Fibroblast of skin of back (primary cell): ENCODE measurements around the gene CPLX1.
A peak's percentile ranks its signal among the peaks of the same experiment; 100 is the strongest.

Experiments used
- DNase-seq: peaks from one replicate; pipeline ENCODE4 v3.0.0-alpha.2; 2013

CPLX1 gene

DNA sequence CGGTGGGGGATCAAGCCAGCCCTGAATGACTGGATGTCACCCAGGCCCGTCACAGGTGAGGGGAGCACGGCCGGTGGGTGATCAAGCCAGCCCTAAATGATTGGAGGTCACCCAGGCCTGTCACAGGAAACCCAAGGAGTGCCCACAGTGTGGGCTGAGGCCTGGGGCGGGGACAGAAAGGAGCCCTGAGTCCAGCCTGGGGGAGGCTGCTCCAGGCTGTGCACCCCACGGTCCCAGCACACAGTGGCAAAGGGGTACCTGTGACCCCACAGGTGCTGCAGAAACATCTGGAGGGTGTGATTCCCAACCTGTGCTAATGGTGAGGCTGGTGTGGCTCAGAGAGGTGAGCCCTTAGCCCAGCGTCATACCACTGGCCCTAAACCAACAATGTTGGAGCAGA is 6.2 kb upstream of the CPLX1 start:
- no peak for DNase-seq

DNA sequence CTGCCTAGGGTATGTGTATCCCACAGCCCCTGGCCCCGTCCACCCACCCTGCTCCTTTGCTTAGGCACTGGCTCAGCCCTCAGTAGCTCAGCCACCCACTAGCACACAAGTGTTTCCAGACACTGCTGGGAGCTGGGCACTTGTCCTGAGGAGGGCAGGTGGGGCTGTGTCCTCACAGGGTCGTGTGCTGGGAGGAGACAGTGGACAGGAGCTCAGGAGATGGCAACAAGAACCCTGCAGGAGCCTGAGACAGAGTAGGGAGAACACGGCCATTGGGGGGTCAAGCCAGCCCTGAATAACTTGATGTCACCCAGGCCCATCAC is 5.5 kb upstream of the CPLX1 start:
- no peak for DNase-seq

DNA sequence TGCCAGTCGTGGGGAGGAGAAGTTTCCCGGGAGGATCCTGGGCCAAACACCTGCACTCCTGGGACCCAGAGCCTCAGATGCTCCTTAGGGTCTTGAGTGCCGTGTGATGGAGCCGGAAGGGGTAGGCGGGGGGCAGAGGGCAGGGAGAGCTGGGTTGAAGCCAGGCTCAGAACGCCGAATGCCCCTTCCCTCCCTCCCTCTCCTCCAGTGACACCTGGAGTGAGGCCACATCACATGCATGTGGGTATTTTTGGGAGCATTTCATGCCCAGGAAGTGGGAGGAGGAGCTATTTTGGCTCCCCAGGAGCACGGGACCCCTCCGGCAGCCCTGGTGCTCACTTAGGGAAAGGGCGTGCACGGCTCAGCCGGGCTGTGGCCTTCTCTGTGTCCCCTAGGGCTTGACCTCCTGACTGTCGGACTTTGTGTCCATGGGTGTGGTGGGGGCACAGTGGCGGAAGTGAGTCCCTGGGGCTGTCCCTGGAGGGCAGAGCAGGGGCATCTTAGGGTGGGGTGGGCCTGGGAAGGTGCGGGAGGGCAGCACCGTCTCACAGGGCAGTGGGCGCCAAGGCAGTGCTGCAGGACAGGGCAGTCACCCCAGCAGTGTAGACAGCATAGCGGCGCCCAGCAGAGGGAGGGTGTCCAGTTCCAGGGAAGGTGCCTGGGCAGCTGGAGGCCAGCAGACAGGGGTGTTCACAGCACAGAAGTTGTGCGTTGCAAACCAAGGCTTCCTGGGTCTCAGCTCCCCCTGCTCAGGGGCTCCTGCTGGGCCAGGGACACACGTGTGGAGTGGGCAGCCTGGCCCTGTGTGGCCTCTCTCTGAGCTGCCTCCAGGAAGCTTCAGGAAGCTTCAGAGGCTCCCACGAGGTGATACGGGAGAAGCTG is 4.9 kb upstream of the CPLX1 start:
- DNase-seq, result no peak

DNA sequence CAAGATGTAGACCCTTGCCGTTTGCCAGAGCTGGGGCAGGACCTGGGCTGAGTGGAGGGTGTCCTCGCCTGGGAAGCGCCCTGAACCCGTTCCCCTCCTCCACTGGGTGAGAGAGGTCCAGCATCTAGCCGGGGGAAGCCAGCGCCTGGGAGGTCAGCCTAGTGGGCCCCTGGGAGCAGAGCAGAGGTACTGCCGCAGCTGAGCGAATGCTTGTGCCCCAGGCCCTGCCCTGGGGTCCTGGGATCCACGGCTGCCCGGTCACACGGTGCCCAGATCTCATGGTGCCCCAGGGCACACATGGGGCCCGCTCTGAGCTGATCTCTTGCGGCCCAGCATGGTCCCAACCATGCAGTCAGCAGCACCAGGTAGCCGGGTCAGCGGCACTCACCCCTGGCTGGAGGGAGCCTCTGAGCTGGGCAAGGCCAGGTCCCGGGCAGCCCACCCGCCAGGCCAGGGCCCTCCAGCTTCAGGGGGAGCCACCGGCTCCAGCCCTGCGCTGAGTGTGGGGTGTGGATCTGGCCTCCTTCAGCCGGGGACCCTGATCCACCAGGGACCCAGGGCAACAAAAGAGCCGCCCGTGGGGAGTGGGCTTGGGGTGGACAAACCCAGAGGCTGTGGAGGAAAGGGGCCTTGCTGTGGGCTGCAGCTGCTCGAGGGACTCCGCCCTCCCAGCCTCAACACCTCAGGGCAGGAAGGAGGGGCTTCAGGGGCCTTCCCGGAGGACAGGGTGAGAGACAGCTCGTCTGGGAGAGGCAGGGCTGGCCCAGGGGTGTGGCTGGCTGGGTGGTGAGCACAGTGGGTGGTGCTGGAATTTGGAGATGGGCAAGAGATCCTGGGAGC is 4.1 kb upstream of the CPLX1 start:
- no peak for DNase-seq

DNA sequence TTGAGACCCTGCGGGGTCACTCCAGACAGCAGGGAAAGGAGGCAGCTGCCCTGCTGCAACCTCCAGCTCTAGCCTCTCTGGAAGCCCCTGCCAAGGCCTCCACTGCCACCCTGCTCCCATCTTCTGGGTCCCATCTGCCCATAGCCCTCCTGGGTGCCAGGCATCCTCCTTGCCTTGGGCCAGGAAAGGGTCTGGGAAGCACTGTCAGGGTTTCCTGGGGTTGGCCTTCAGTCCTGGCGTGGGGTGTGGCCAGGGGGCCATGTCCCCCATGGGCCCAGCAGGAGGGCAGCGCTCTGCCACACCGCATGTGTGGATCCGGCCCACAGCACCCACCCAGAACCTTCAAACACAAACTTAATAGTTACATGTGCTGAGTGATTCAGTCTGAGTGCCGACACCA is 3.4 kb upstream of the CPLX1 start:
- DNase-seq, result no peak

DNA sequence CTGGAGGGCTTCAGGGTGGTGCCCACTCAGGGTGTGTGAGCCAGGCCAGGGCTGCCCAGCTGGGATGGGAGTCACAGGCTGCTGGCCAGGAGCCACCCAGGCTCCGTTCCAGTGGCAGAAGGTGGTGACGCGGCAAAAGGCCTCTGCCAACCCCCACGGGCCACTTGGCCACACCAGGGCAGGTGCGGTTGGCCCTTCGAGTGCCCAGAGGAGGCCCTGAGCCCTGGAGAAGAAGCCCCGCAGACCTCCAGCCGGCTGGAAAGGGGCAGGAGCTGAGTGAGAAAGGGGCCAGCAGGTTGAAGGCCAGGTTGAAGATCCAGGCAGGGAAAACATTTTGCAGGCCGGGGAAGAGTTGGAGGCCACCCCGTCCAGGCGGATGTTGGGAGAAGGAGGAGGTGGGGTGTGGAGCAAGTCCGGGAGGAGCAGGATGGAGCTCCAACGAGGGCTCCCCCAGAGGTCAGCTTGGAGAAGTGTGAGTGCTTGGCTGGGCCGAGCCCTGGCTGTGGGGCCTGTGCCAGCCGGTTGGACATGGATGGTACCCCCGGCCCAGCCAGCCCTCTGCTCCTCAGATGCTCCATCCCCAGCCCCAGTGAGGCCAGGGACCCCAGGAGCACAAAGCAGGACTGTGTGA is 2.8 kb upstream of the CPLX1 start:
- peak; percentile 9 for DNase-seq

DNA sequence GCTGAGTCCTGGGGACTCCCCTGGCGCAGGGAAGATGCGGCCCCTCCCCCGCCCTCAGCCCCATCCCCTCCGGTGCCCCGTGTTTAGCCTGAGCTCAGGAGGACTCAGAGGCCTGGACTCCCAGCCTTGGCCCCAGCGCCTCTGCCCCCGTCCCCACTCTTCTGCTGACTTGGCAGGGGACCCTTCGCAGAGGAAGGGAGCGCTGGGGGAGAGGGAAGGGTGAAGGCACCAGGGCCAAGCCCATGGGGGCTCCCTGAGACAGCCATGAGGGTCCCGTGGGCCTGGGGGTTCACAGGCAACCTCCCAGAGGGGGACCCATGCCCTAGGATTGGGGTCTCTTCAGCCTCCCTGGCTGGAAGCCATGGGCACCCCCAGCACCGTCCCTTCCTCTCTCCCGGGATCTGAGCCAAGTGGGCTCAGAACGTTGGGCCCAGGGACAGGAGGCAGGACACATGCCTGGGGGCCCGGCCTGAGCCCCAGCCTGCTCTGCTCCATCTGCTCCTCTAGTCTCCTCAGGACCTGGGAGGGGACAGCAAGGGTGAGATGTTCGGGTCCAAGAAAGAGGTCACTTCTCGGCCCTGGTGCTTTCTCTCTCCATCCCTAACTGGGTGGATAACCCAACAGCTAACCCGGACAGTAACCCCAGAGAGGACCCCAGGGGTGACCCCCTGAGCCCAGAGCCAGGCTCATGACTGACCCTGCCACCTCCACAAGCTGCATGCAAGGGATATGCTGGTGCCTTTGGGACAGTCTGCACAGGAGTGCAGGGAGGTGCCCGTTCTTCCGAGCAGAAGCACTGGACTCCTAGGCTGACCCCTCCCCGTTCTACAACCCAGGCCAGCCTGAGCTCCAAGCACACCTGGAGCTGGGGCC is 1.5 kb upstream of the CPLX1 start:
- no peak for DNase-seq

DNA sequence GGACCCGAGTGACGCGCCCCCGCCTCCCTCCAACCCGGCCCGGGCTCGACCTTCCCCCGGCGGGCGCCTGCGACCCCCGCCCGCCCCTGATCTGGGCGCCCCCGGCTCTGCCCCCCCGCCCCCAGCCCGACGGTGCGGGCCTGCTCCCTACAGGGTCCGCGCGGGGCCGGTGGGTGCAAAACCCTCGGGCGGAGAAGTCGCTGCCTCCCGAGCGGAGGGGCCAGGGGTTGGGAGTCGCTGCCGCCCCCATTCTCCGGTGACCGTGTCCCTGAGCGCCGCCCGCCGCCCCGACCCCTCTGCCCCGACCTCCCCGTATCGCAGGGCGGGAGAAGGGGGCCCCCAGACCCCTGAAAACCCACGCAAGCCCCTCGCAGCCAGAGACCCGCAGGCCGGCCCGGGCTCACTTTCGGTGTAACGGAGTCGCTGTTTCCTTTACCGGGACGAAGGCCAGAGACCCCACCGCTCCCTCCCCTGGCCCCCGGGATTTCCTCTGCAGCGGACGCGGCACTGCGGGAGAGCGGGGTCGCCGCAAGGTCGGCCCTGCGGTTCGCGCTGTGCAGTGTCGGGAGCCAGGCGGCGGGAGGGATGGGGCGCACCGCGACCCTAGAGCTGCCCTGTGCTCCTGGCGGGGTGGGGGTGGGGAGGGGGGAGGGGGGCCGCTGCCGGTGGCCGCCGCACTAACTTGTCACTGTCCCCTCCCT is 729 bp upstream of the CPLX1 start:
- no peak for DNase-seq

DNA sequence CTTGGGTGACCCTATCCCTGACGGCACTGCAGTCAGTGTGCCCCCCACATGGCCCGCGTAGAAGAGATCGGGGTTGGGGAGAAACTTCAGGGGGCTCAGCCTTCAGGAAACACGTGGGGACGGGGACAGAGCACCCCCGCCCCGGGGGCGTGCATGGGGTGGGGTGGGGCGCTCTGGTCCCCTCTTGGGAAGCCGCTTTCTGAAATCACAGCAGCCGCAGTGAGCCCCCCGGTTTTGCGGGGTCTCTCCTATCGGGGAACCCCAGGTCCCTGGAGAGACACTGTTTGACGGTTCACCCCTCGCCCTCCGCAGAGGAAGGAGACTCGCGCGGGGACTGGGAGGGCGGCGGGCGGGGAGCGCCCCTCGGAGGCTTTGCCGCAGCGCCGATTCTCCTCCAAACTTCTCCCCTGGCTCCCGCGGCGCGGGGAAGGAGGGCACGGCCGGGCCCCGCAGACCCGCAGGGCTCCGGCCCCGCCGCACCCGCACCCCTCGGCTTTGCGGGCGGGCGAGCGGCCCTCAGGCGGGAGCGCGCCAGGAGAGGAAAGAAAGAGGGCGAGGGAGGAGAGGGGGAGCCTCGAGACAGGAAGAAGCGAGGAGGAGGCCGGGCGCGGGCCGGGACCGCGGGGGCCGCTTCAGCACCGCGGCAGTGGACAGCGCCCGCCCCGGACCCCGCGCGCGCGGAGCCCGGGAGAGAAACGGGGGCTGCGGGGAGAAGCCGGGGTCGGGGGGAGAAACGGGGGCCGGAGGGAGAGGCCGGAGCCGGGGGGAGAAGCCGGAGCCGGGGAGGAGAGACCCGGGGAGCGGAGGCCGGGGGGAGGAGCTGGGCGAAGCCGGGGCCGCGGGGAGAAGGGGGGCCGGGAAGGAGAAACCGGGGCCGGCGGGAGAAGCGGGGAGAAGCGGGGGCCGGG is 612 bp downstream of the CPLX1 start:
- DNase-seq, result peak; percentile 27

DNA sequence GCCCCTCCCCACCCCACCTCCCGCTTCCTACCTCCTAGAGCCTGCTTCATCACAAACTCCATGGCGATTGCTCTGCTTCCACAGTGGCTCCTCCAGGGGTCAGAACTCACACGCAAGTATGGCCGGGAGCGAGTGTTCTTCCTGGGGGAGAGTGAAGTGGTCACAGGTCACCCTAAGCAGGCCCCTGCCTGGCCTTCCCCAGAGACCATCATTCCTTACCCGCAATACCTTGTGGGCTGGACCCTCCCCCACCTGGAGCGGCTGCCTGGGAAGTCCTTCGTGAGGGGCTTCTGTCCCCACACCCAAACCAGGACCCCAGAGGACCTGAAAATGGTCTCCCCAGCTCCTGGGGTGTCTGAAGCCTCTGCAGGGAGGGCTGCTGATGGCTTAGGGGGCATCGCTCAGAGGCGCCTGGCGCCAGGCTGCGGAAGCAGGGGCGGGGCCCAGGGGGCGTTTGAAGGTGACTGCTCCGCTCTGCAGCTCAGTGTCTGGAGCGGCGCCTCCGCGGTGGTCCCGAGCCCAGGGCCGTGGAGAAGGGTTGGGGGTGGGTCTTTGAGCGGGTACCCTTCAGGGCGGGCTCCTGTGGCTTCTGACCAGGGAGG is 1.4 kb downstream of the CPLX1 start:
- DNase-seq, result no peak

DNA sequence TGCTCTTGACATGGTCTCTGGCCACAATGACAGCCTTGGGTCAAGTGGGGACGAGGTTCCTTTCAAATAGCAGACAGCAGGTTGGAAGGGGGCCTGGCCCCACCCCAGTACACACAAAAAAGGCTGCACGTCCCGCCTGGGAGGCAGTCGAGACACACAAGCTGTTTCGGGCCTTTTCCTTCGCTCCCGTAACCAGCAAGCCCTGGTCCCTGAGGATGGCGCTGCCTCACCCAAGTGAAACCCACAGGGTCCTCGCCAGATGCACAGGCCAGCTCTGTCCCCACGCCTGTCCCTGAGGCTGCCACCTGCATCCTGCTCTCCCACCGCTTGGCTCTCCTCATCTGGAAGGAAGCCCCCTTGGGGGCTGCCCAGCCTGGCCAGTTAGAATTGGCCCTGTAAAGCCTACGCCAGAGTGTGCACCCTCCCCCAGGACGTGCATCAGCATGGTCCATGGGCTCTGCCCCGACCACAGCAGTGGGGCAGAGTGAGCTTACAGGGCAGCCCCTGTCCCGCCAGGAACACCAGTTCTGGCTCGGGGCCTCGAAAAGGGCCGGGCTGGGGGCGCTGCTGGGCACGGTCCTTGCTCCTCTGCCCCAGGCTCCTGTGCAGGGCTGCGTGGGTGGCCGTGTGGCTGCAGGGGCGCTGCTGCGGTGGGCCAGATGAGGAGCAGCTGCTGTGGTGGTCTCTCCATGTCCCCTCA is 2.0 kb downstream of the CPLX1 start:
- no peak for DNase-seq

DNA sequence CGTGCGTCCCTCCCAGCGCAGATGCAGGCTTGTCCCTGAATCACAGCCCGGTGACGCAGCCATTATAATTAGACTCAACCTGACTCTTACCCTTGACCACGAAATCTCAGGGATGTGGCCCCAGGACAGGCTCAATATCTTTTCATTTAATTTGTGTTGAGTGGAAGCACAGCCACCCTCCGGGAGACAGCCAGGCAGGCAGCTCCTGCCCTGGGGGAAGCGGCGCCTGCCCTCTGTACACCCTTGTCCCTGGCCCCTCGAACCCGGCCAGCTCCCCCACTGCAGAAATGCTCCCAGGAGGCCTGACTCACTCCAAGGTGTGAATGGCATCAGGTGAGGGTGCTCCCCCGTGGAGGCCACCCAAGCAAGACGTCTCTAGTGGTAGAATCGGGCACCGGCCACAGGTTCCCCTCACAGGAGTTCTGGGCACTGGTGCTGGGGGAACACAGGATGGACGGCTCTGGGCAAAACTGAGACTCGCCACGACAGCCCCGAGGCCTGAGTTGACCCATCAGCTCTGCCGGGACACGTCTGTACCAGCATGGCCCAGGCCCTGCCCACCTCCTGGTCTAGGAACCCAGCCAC is 2.7 kb downstream of the CPLX1 start:
- no peak for DNase-seq

DNA sequence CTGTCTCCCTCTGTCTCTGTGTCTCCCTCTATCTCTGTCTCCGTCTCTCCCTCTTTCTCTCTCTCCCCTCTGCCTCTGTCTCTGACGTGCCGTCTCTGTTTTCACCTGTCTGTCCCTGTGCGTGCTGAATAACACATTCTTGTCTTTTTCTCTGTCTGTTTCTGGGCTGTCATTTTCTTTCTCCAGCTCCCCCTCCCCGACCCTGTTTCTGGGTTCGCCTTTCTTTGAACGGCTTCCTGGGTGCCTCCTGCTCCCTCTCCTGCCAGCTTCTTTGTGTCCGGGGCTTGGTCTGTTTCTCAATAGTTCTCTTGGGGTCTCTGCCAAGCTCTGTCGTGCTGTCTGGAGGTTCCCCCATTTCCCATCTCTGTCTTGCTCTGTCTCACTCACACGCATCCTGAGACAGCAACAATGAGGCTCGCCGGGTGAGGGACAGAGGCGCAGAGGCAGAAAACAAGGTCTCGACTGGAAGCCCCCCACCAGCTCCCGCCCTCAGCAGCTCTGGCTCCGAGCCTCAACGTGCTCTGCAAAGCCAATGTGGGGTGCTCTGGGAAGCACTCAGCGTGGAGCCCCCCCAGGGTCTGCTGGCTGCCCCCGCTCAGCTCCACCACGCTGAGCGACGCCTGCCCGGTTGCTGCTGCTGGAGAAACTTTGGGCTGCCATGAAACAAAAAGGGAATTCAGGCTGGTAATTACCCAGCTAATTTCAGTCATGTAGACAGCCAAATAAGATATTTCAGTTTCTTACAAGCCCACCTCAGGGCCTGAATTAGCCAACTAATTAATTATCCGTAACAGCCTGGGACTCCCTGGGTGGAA is 3.4 kb downstream of the CPLX1 start:
- DNase-seq, result no peak

DNA sequence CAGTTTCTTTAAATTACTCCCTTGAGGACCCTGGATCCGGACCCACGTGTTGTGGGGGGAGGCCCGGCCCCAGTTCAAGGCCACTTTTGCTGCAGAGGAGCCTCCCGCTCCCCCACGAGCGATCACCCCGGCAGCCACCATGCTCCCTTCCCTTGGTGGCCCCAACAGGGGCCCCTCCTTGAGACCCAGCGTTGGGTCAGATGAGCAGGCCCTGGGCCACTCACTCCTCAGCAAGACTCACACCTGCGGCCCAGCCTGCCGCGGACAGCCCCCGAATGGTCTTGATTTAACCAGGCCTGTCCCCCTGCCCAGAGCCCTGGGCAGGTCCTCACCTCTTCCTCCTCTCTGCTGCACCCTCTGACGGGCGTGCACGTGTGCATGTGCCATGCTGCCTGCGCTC is 4.3 kb downstream of the CPLX1 start:
- DNase-seq, result no peak

DNA sequence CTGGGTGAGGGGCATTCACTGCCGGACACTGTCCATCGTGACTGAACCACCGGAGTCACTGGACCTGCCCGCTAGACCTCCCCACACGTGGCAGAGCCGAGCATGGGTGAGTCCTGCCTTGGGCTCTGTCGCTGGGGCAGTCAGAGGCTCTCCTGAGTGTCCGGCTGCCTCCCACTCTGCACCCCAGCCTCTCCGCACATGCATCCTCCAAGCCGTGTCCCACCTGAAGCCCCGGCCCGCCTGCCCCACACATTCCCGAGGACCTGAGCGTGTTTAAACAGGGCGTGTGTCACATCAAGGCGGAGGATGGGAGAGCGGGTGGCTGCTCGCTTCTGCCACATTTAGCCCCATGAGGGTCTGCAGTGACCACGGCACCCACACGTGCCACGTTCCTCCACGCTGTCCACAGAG is 4.7 kb downstream of the CPLX1 start:
- no peak for DNase-seq

DNA sequence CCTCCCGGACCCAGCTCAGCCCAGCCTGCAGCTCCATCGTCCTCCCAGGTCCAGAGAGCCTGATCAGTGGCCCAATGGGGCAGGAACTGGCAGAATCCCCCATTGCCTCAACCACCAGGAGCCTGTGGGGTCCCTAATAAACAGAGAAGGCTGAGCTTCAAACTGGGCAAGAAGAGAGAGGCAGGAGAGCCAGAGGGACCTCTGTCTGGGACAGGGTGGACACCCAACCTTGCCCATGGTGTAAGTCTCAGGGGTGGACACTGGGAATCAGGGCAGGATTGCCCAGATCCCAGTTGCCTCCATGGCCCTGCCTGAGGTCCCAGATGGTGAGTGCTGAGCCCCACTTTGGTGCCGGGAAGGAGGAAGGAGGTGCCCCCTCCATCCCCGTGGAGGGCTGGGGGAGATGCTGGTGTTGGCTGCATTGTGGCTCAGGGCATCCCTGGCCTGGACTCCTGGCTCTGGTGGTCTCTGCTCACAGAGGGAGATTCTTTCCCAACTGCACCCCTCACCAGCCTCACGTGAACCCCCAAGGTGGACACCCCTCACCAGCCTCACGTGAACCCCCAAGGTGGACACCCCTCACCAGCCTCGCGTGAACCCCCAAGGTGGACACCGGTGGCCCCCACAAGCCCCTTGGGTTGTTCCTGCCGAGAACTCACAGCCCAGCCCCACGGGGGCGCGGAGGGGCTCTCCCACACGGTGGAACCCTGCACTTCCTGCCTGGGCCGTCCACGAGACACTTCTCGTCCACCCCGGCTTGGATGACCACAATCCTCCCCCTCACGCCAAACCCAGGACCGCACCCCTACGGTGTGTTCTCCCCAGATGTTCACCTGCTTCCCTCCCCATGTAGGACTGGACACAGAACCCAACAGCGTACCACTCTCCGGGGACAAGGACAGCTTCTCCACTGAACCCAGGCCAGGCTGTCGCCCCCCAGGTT is 5.4 kb downstream of the CPLX1 start:
- no peak for DNase-seq
